K562 (cell line): ENCODE measurements around the gene FAM168B. TPM values are rescaled to one million over a fixed set of nuclear protein-coding genes. Genes with fewer than 3 reads are reported as not detected.
A peak's percentile ranks its signal among the peaks of the same experiment; 100 is the strongest.

Experiments used
- MGA ChIP-seq: fragments of 450-650 bp; IDR thresholded peaks from 2 replicates; pipeline ENCODE4 v1.6.1; 2016; ENCODE audit warnings: mild to moderate bottlenecking, moderate library complexity
- NR2C1 ChIP-seq, 2 experiments: fragments of 450-650 bp; IDR thresholded peaks; 2 replicates each; pipeline ENCODE4 v1.6.1; 2017; ENCODE audit warnings: mild to moderate bottlenecking in 2 of 2, antibody characterized with exemption in 1 of 2, inconsistent platforms in 1 of 2, missing compliant biosample characterization in 1 of 2, missing genetic modification characterization in 1 of 2
- RB1 ChIP-seq: fragments of 450-650 bp; IDR thresholded peaks from 2 replicates; pipeline ENCODE4 v1.6.1; 2017; ENCODE audit warnings: low read depth, mild to moderate bottlenecking
- SIN3A ChIP-seq, 2 experiments: fragments of 150-350 bp in 1 of 2; IDR thresholded peaks; 2 replicates each; pipeline ENCODE4 v1.6.1; 2011 to 2016; ENCODE audit warnings: borderline replicate concordance in 2 of 2, low read depth in 2 of 2, low read length in 2 of 2, mild to moderate bottlenecking in 2 of 2, moderate library complexity in 2 of 2; ENCODE audit not compliant: control insufficient read depth in 1 of 2
- TSC22D4 ChIP-seq: fragments of 450-650 bp; IDR thresholded peaks from 2 replicates; pipeline ENCODE4 v1.6.1; 2016; ENCODE audit warnings: missing genetic modification characterization, missing biosample characterization, control low read depth
- USF2 ChIP-seq: sonication (generic); formaldehyde crosslinking; IDR thresholded peaks from 2 replicates; pipeline ENCODE4 v1.5.0; 2020; ENCODE audit warnings: missing genetic modification reagents
- XRCC4 ChIP-seq: IDR thresholded peaks from one replicate; pipeline ENCODE4 v1.6.1; 2011; ENCODE audit not compliant: insufficient read depth, insufficient read length; ENCODE audit errors: extremely low read depth
- ZBTB12 ChIP-seq: fragments of 250-450 bp; sonication (Bioruptor Pico); IDR thresholded peaks from 2 replicates; pipeline ENCODE4 v1.4.0; 2020
- polyA plus RNA-seq, 8 experiments: library from polyadenylated mRNA; depleted of rRNA in 4 of 8; stranded (reverse) in 5 of 8; unstranded in 3 of 8; fragments of >200 nt; fragmentation: Nextera tagmentation in 2 of 8; fragmentation: Illumina TruSeq in 1 of 8; extraction: Ambion mirVana in 2 of 8; extraction: Trizol in 1 of 8; gene quantifications; 2 replicates each; pipeline versions ENCODE4 v1.2.1 to v1.2.3, GENCODE V29; 2011 to 2014; ENCODE audit warnings: inconsistent platforms in 1 of 8, missing spikeins in 1 of 8
- total RNA-seq, 7 experiments: library from RNA; depleted of rRNA in 6 of 7; stranded (reverse); fragments of >200 nt in 6 of 7; fragmentation: Illumina TruSeq in 2 of 7; extraction: Trizol in 2 of 7; gene quantifications; 2 replicates each; pipeline versions ENCODE4 v1.2.1 to v1.2.3, GENCODE V29; 2011 to 2021; ENCODE audit warnings: low replicate concordance in 1 of 7
- TF ChIP-seq, protein P1 (sequence below): sonication (generic); formaldehyde crosslinking; IDR thresholded peaks from 2 replicates; pipeline ENCODE4 v1.8.1; 2022; ENCODE audit warnings: missing genetic modification reagents

Gene FAM168B
- total and polyA plus RNA-seq, 9 of the 15 experiments (the other 6 are each of a cell fraction or from before 2014, with no cell fraction given), result 3.3 to 76.0 (median 46.1) TPM

DNA sequence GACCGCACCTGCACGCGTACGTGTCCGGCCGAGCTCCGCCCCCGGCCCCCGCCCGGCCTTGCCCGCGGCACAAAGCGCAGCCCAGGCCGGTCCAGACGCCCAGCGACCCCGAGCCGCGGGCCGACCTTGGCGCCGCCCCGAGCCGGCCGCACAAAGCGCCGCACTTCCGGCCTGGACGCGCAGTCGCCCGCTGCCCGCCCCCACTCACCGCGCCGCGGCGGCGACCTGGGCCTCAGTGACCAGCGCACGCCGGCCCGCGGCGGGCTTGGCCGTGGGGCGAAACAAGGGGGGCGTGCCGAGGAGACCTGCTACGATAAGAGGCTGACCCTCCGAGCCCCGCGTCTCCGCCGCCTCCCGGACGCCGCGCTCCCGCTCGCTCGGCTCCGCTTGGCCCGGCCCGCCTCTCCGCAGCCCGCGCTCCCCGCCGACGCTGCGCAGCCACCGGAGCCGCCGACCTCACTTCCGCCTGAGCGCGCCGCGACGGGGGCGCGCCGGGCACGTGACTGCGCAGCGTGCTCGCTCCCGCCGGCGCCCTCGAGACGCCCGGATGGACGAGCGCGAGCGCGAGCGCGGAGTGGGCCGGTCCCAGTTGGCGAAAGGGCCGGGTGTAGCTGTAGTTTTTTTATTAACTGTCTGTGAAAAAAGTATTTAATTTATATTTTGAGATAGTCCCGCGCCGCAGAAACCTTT lies at the start of gene FAM168B (continued):
- no peak for TF ChIP-seq MGA
- TF ChIP-seq ZBTB12 (CRISPR knock-in tag), result peak; percentile 74
- TF ChIP-seq, protein P1, sequence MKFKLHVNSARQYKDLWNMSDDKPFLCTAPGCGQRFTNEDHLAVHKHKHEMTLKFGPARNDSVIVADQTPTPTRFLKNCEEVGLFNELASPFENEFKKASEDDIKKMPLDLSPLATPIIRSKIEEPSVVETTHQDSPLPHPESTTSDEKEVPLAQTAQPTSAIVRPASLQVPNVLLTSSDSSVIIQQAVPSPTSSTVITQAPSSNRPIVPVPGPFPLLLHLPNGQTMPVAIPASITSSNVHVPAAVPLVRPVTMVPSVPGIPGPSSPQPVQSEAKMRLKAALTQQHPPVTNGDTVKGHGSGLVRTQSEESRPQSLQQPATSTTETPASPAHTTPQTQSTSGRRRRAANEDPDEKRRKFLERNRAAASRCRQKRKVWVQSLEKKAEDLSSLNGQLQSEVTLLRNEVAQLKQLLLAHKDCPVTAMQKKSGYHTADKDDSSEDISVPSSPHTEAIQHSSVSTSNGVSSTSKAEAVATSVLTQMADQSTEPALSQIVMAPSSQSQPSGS (CRISPR knock-in tag), result no peak
- TF ChIP-seq USF2 (CRISPR knock-in tag), result peak; percentile 89
- TF ChIP-seq NR2C1 (IDR thresholded peaks at IDR 0.05), result no peak
- TF ChIP-seq NR2C1 (tag; IDR thresholded peaks at IDR 0.05), result no peak
- TF ChIP-seq XRCC4, result no peak
- TF ChIP-seq SIN3A (IDR thresholded peaks at IDR 0.05; ENCODE audit: borderline replicate concordance in 2 of 2, control insufficient read depth in 1 of 2, low read depth in 2 of 2, low read length in 2 of 2), result peak; percentile 68 to 69; a peak in 3 of 4 replicates
- no peak for TF ChIP-seq TSC22D4
- peak; percentile 95 for TF ChIP-seq RB1
